Mucosa of stomach (tissue), 1 donor: Measurements from ENCODE around the gene TET1.
"Not testable (repeated sequence)": the region's sequence is repeated elsewhere in the genome, so short reads cannot be mapped to it uniquely, and the experiment has no call there.

Experiments used
- H3K27me3 ChIP-seq: one replicate; pipeline ENCODE4 v1.7.0; 2013; ENCODE audit warnings: mild to moderate bottlenecking, low read length; ENCODE audit not compliant: control insufficient read depth, insufficient read depth
- H3K36me3 ChIP-seq: one replicate; pipeline ENCODE4 v1.7.0; 2013; ENCODE audit warnings: low read length; ENCODE audit not compliant: control insufficient read depth, insufficient read depth
- H3K4me1 ChIP-seq: one replicate; pipeline ENCODE4 v1.7.0; 2013; ENCODE audit warnings: mild to moderate bottlenecking, low read length; ENCODE audit not compliant: control insufficient read depth, insufficient read depth
- H3K4me3 ChIP-seq: one replicate; pipeline ENCODE4 v1.7.0; 2013; ENCODE audit warnings: low read length
- H3K9ac ChIP-seq: one replicate; pipeline ENCODE4 v1.7.0; 2013; ENCODE audit warnings: mild to moderate bottlenecking, low read length, moderate library complexity
- H3K9me3 ChIP-seq: one replicate; pipeline ENCODE4 v1.7.0; 2013; ENCODE audit warnings: mild to moderate bottlenecking, low read length, moderate library complexity; ENCODE audit not compliant: control insufficient read depth
- donor health status: Pancreatic carcinoma.

TET1 gene

GRCh38 chr10:68727146-68727545, 167.0 kb downstream of the TET1 start:
- H3K9ac ChIP-seq: no peak overlapping the region
- no peaks in the 10 kb centered on the region for H3K27me3 ChIP-seq
- H3K36me3 ChIP-seq: no peaks in the 10 kb centered on the region
- no peak overlapping the region for H3K4me3 ChIP-seq
- H3K9me3 ChIP-seq: no peaks in the 10 kb centered on the region
- H3K4me1 ChIP-seq: no peaks in the 10 kb centered on the region

- H3K4me3 ChIP-seq: no peak overlapping the region
- H3K9me3 ChIP-seq: no peaks in the 10 kb centered on the region
- no peaks in the 10 kb centered on the region for H3K4me1 ChIP-seq
- H3K36me3 ChIP-seq: no peaks in the 10 kb centered on the region
- no peak overlapping the region for H3K9ac ChIP-seq
- H3K27me3 ChIP-seq: no peaks in the 10 kb centered on the region
Observed at GRCh38 chr10:68732651-68733050, 172.5 kb downstream of the TET1 start.

- H3K9ac ChIP-seq: no peak overlapping the region
Observed at GRCh38 chr10:68734349-68734748, 174.2 kb downstream of the TET1 start.

GRCh38 chr10:68735119-68735518, 175.0 kb downstream of the TET1 start:
- H3K4me3 ChIP-seq: no peak overlapping the region
- H3K4me1 ChIP-seq: no peaks in the 10 kb centered on the region
- no peaks in the 10 kb centered on the region for H3K9me3 ChIP-seq
- H3K27me3 ChIP-seq: no peaks in the 10 kb centered on the region
- H3K9ac ChIP-seq: no peak overlapping the region
- peaks cover 3% of the 10 kb centered on the region for H3K36me3 ChIP-seq

More at GRCh38 chr10:68734349-68734748, 174.2 kb downstream of the TET1 start:
- peaks cover under 1% of the 10 kb centered on the region for H3K36me3 ChIP-seq
- no peaks in the 10 kb centered on the region for H3K9me3 ChIP-seq
- H3K27me3 ChIP-seq: no peaks in the 10 kb centered on the region
- no peak overlapping the region for H3K4me3 ChIP-seq
- H3K4me1 ChIP-seq: no peaks in the 10 kb centered on the region

GRCh38 chr10:68735739-68736138, 175.6 kb downstream of the TET1 start:
- H3K36me3 ChIP-seq, H3K4me3 ChIP-seq, H3K27me3 ChIP-seq: not testable (repeated sequence)

GRCh38 chr10:68740676-68741075, 180.5 kb downstream of the TET1 start:
- H3K9me3 ChIP-seq, H3K27me3 ChIP-seq, H3K4me1 ChIP-seq, H3K9ac ChIP-seq, H3K36me3 ChIP-seq, H3K4me3 ChIP-seq: not testable (repeated sequence)

More at GRCh38 chr10:68735739-68736138, 175.6 kb downstream of the TET1 start:
- not testable (repeated sequence) for H3K4me1 ChIP-seq, H3K9ac ChIP-seq, H3K9me3 ChIP-seq

- no peak overlapping the region for H3K4me3 ChIP-seq
- H3K9me3 ChIP-seq: no peaks in the 10 kb centered on the region
- H3K36me3 ChIP-seq: peaks cover 7% of the 10 kb centered on the region
- no peaks in the 10 kb centered on the region for H3K4me1 ChIP-seq
- no peaks in the 10 kb centered on the region for H3K27me3 ChIP-seq
- H3K9ac ChIP-seq: no peak overlapping the region
Observed at GRCh38 chr10:68742397-68742796, 182.3 kb downstream of the TET1 start.
